Measurements from ENCODE around the gene TMA16. TPM values are rescaled to one million over a fixed set of nuclear protein-coding genes. Genes with fewer than 3 reads are reported as not detected.

The TMA16 gene
- total RNA-seq, 1 donor from 2014 or later: 22.2 TPM

- H3K27me3 Mint-ChIP-seq (ENCODE audit: low read depth): peaks cover 20% of the 10 kb centered on the region
- no peak for DNase-seq (ENCODE audit: low spot score)
- H3K9me3 Mint-ChIP-seq (ENCODE audit: low read depth): no peaks in the 10 kb centered on the region
- H3K36me3 Mint-ChIP-seq (ENCODE audit: low read depth): no peaks in the 10 kb centered on the region
- H3K27ac Mint-ChIP-seq (ENCODE audit: unreplicated experiment): no peak overlapping the region
- TF ChIP-seq, protein P1, sequence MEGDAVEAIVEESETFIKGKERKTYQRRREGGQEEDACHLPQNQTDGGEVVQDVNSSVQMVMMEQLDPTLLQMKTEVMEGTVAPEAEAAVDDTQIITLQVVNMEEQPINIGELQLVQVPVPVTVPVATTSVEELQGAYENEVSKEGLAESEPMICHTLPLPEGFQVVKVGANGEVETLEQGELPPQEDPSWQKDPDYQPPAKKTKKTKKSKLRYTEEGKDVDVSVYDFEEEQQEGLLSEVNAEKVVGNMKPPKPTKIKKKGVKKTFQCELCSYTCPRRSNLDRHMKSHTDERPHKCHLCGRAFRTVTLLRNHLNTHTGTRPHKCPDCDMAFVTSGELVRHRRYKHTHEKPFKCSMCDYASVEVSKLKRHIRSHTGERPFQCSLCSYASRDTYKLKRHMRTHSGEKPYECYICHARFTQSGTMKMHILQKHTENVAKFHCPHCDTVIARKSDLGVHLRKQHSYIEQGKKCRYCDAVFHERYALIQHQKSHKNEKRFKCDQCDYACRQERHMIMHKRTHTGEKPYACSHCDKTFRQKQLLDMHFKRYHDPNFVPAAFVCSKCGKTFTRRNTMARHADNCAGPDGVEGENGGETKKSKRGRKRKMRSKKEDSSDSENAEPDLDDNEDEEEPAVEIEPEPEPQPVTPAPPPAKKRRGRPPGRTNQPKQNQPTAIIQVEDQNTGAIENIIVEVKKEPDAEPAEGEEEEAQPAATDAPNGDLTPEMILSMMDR (IDR thresholded peaks at IDR 0.05): no peak
- peaks cover 4% of the 10 kb centered on the region for H3K4me1 Mint-ChIP-seq (ENCODE audit: low read depth)
- H3K4me3 Mint-ChIP-seq (ENCODE audit: unreplicated experiment): no peak overlapping the region
Observed at GRCh38 chr4:163489929-163490328, 4.6 kb upstream of the TMA16 start.

- no peak for DNase-seq (ENCODE audit: low spot score)
- Mint-ChIP-seq H3K4me3 (ENCODE audit: unreplicated experiment) (peak overlapping the region; percentile 99), H3K36me3 (ENCODE audit: low read depth) (no peaks in the 10 kb centered on the region), H3K27ac (ENCODE audit: unreplicated experiment) (no peak overlapping the region), H3K9me3 (ENCODE audit: low read depth) (no peaks in the 10 kb centered on the region), H3K4me1 (ENCODE audit: low read depth) (peaks cover 26% of the 10 kb centered on the region), H3K27me3 (ENCODE audit: low read depth) (peaks cover 13% of the 10 kb centered on the region)
- TF ChIP-seq, protein P1 (IDR thresholded peaks at IDR 0.05): no peak
Observed at GRCh38 chr4:163492951-163493504, 1.5 kb upstream of the TMA16 start.

DNA sequence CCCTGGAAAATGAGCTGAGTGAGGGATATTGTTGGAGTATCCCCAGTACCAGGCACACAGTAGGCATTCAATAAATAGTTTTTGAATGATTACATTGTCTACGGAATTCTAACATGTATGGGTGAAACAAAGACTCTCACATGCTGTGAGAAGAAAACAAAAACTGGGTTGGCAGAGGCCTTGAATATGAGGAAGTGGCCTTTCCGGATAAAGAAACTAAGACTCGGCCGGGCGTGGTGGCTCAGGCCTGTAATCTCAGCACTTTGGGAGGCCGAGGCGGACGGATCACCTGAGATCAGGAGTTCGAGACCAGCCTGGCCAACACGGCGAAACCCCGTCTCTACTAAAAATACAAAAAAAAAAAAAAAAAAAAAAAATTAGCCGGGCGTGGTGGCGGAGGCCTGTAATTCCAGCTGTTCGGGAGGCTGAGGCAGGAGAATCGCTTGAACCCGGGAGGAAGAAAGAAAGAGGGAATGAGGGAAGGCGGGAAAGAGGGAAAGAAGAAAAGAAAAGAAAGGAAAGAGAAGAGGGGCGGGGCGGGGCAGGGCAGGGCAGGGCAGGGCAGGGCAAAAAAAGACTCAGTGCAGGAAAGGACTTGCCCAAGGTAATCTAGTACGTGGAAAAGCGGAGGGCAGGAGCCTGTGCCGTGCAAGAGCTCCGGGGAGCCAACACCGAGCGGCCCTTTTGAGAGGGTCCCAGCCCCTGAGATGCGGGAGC, 689 bp upstream of the TMA16 start:
- no peaks in the 10 kb centered on the region for H3K36me3 Mint-ChIP-seq (ENCODE audit: low read depth)
- H3K4me1 Mint-ChIP-seq (ENCODE audit: low read depth): peaks cover 26% of the 10 kb centered on the region
- TF ChIP-seq, protein P1 (IDR thresholded peaks at IDR 0.05): no peak
- no peak for DNase-seq (ENCODE audit: low spot score)
- no peaks in the 10 kb centered on the region for H3K9me3 Mint-ChIP-seq (ENCODE audit: low read depth)
- peak overlapping the region; percentile 98 for H3K27ac Mint-ChIP-seq (ENCODE audit: unreplicated experiment)
- H3K27me3 Mint-ChIP-seq (ENCODE audit: low read depth): peaks cover 9% of the 10 kb centered on the region
- H3K4me3 Mint-ChIP-seq (ENCODE audit: unreplicated experiment): peak overlapping the region; percentile 99

- Mint-ChIP-seq H3K4me3 (ENCODE audit: unreplicated experiment) (peak overlapping the region; percentile 99), H3K9me3 (ENCODE audit: low read depth) (no peaks in the 10 kb centered on the region), H3K27me3 (ENCODE audit: low read depth) (no peaks in the 10 kb centered on the region), H3K36me3 (ENCODE audit: low read depth) (no peaks in the 10 kb centered on the region), H3K27ac (ENCODE audit: unreplicated experiment) (peak overlapping the region; percentile 85), H3K4me1 (ENCODE audit: low read depth) (peaks cover 29% of the 10 kb centered on the region)
- no peak for DNase-seq (ENCODE audit: low spot score)
- TF ChIP-seq, protein P1 (IDR thresholded peaks at IDR 0.05): no peak
Observed at GRCh38 chr4:163495900-163496299, 1.4 kb downstream of the TMA16 start.

- Mint-ChIP-seq H3K27me3 (ENCODE audit: low read depth) (no peaks in the 10 kb centered on the region), H3K27ac (ENCODE audit: unreplicated experiment) (no peak overlapping the region), H3K4me3 (ENCODE audit: unreplicated experiment) (no peak overlapping the region), H3K36me3 (ENCODE audit: low read depth) (no peaks in the 10 kb centered on the region), H3K9me3 (ENCODE audit: low read depth) (no peaks in the 10 kb centered on the region), H3K4me1 (ENCODE audit: low read depth) (peaks cover 49% of the 10 kb centered on the region)
- TF ChIP-seq, protein P1 (IDR thresholded peaks at IDR 0.05): no peak
- DNase-seq (ENCODE audit: low spot score): no peak
Observed at GRCh38 chr4:163500586-163500985, 6.1 kb downstream of the TMA16 start.

Measured in chondrocyte (in vitro differentiated cells).